Colonic mucosa (tissue), 4 donors: Measurements from ENCODE around the gene MYL3. TPM values are rescaled to one million over a fixed set of nuclear protein-coding genes. Genes with fewer than 3 reads are reported as not detected.

Source experiments
- DNase-seq: peaks from one replicate; pipeline ENCODE4 v3.0.0-alpha.2; 2020
- H3K27ac ChIP-seq: fragments of 200-600 bp; one replicate; pipeline ENCODE4 v1.8.0; 2021
- H3K27me3 ChIP-seq: fragments of 200-600 bp; one replicate; pipeline ENCODE4 v1.8.0; 2021
- H3K36me3 ChIP-seq: fragments of 200-600 bp; one replicate; pipeline ENCODE4 v1.8.0; 2021
- H3K4me1 ChIP-seq: fragments of 200-600 bp; one replicate; pipeline ENCODE4 v1.8.0; 2021; ENCODE audit warnings: mild to moderate bottlenecking
- H3K4me3 ChIP-seq: fragments of 200-600 bp; one replicate; pipeline ENCODE4 v1.8.0; 2021
- H3K9ac ChIP-seq, 2 donors: one replicate each; pipeline ENCODE4 v1.7.0; 2013; ENCODE audit warnings: control low read depth in 2 of 2, low read depth in 2 of 2, low read length in 2 of 2
- H3K9me3 ChIP-seq: fragments of 200-600 bp; one replicate; pipeline ENCODE4 v1.8.0; 2021
- intact Hi-C: fragments of 100-400 bp; cut with DNase I; formaldehyde crosslinking; loops from one replicate; pipeline ENCODE4 v1.14.1; 2022
- total RNA-seq, 2 donors: library from RNA; stranded (reverse); fragmentation: NEBNext Ultra II Directional in 1 of 2; extraction: Animal tissue kit (Norgen Biotek cat#: 25700) in 1 of 2; gene quantifications; one replicate each; pipeline ENCODE4 v1.2.1, GENCODE V29; 2021
- TF ChIP-seq, protein P1 (sequence below): fragments of 200-600 bp; IDR thresholded peaks from one replicate; pipeline ENCODE4 v1.8.0; 2022; ENCODE audit warnings: antibody characterized with exemption, mild to moderate bottlenecking
- donor health status: healthy.
- donor health status: DM: no; HTN: no; CAD: no.
- donor health status: DM: no; HTN: no; CAD: no.

The MYL3 gene
- total RNA-seq, 2 donors from 2014 or later, result 1.7 TPM; not detected in 1

DNA sequence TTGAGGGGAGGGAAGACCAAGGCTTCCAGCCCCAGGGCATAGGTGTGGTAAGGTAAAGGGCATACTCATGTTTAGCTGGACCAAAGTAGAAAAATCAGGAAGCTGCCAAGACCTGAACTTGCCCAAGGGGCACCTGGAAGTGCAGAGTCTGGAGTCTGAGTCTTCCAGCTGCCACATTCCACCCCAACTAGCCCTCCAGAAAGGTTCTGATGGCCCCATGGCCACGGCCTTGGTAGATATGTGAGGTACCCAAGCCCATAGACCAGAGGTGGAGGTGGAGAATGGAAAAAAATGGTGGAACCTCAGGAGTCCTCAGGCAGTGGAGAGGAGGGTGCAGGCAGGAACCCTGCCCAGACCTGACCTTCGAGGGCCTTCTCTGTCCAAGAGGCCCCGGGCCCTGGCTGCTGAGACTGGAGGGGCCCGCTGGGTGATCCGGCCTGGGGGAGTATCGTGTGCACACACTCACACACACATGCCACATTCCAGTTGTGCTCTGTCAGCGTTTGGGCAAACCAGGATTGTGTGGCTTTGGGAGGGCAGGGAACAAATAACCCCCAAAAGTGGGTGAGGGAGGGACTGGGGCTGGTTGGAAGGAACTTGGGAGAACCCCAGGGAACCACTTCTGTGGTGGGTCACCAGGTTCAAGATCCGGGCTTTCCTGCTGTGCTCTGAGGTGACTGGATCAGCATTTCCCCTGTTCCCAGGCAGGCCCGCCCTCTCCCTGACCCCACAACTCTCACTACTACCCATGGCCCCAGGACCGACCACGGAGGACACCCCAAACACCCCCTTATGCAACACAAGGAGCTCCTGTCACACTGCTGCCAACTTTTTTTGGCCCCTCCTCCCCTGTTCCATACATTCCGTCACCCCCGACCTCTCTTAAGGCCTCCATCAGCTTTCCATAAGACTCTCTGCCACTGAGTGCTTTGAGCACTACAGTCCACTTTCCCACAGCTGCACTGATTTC, 11.6 kb downstream of the MYL3 start:
- Histone ChIP-seq H3K9ac (no peak overlapping the region), H3K4me1 (no peaks in the 10 kb centered on the region), H3K27me3 (no peaks in the 10 kb centered on the region), H3K27ac (no peak overlapping the region), H3K4me3 (no peak overlapping the region), H3K9me3 (no peaks in the 10 kb centered on the region), H3K36me3 (no peaks in the 10 kb centered on the region)
- DNase-seq, result no peak
- intact Hi-C loops, result no loop called here
- TF ChIP-seq, protein P1, sequence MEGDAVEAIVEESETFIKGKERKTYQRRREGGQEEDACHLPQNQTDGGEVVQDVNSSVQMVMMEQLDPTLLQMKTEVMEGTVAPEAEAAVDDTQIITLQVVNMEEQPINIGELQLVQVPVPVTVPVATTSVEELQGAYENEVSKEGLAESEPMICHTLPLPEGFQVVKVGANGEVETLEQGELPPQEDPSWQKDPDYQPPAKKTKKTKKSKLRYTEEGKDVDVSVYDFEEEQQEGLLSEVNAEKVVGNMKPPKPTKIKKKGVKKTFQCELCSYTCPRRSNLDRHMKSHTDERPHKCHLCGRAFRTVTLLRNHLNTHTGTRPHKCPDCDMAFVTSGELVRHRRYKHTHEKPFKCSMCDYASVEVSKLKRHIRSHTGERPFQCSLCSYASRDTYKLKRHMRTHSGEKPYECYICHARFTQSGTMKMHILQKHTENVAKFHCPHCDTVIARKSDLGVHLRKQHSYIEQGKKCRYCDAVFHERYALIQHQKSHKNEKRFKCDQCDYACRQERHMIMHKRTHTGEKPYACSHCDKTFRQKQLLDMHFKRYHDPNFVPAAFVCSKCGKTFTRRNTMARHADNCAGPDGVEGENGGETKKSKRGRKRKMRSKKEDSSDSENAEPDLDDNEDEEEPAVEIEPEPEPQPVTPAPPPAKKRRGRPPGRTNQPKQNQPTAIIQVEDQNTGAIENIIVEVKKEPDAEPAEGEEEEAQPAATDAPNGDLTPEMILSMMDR, result no peak

GRCh38 chr3:46850468-46850779, 12.8 kb downstream of the MYL3 start:
- intact Hi-C loops, result no loop called here
- H3K4me3 ChIP-seq, result no peak overlapping the region
- no peaks in the 10 kb centered on the region for H3K27me3 ChIP-seq
- TF ChIP-seq, protein P1, result no peak
- H3K36me3 ChIP-seq, result no peaks in the 10 kb centered on the region
- H3K9ac ChIP-seq, result no peak overlapping the region
- no peak overlapping the region for H3K27ac ChIP-seq
- H3K9me3 ChIP-seq, result no peaks in the 10 kb centered on the region
- DNase-seq, result no peak
- H3K4me1 ChIP-seq, result no peaks in the 10 kb centered on the region

DNA sequence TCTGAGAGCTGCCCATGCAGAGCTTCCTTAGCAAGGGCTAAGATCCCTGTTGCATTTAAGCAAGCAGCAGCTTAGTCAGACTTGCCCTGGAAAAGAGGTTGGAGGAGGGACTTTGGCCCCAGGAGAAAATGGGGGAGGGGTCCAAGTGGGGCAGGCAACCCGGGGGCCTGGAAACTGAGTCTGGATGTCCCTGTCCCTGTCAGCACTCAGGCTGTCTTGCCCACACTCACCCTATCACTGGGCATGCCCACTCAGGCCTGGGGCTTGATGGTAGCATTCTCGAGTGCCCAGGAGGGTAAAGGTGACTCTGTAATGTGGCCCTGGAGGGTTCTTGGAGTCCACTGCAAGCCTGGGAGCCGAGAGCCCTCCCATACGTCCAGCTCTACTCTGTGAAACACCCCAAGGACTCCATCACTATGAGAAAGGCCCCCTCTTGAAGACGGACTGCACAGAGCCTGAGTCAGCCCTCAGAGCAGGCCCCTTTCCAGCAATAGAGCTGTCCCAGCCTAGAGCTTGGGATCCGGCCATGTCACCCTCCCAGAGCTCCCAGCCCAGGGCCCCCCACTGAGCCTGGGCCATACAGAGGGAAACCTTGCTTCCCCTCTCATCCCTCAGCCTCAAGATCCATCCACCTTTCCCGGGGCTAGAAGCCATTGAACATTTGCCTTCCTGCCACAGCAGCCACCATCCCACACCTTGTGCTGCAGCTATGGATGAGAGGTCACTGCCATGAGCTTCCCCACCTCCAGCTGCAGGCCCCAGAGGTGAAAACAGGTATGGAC, 13.4 kb downstream of the MYL3 start:
- Histone ChIP-seq H3K9me3 (no peaks in the 10 kb centered on the region), H3K27me3 (no peaks in the 10 kb centered on the region), H3K4me3 (no peak overlapping the region), H3K36me3 (no peaks in the 10 kb centered on the region), H3K27ac (no peak overlapping the region), H3K9ac (no peak overlapping the region), H3K4me1 (no peaks in the 10 kb centered on the region)
- DNase-seq, result no peak
- intact Hi-C loops, result no loop called here
- TF ChIP-seq, protein P1, result no peak

DNA sequence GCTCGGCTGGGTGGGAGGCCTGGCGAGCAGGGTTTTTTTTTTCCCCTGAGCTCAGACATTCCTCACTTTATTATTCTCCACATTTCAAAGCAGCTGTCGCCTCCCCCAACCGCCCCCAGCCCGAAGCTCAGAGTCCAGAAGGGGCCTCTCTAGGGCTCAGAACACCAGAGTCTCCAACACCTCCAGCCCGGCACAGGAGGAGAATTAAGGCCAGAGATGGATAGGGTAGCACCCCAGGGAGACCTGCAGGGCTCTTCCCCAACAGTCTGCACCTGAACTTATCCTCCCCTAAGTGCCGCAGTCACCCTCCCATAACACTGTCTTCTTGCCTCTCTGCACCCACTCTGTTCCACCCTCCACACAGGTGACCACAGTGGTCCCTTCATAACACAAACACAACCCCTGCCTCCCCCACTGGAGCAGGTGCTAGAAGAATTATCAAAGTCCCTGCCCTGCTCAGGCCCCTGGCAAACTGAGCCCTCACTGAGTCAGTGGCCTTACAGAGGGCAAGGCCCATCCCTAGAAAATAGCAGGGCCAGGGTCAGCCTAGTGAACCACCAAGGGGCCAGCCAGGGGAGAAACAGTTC, 14.1 kb downstream of the MYL3 start:
- no peaks in the 10 kb centered on the region for H3K4me1 ChIP-seq
- H3K36me3 ChIP-seq, result no peaks in the 10 kb centered on the region
- intact Hi-C loops, result no loop called here
- no peak overlapping the region for H3K27ac ChIP-seq
- no peak for DNase-seq
- H3K9ac ChIP-seq, result no peak overlapping the region
- TF ChIP-seq, protein P1, result no peak
- H3K4me3 ChIP-seq, result no peak overlapping the region
- H3K27me3 ChIP-seq, result no peaks in the 10 kb centered on the region
- H3K9me3 ChIP-seq, result no peaks in the 10 kb centered on the region

GRCh38 chr3:46848271-46849044, 14.8 kb downstream of the MYL3 start:
- H3K9me3 ChIP-seq, result no peaks in the 10 kb centered on the region

More at GRCh38 chr3:46848271-46849044, 14.8 kb downstream of the MYL3 start:
- Histone ChIP-seq H3K36me3 (no peaks in the 10 kb centered on the region), H3K27ac (no peak overlapping the region), H3K4me1 (no peaks in the 10 kb centered on the region), H3K4me3 (no peak overlapping the region), H3K9ac (no peak overlapping the region), H3K27me3 (no peaks in the 10 kb centered on the region)
- peak; percentile 41 for DNase-seq
- TF ChIP-seq, protein P1, result no peak
- intact Hi-C loops, result no loop called here
